Posterior cingulate gyrus (tissue), 11 donors: Measurements from ENCODE around the gene LYRM4.
A peak's percentile ranks its signal among the peaks of the same experiment; 100 is the strongest.

Experiments used
- DNase-seq, 10 donors: peaks; one replicate each; pipeline versions ENCODE4 v3.0.0 to v3.0.0-alpha.2; 2020 to 2021; ENCODE audit warnings: mixed read lengths in 3 of 10
- intact Hi-C: fragments of 100-400 bp; cut with DNase I; formaldehyde crosslinking; loops from one replicate; pipeline ENCODE4 v1.15.1; 2023

The LYRM4 gene

GRCh38 chr6:5247201-5247600 is 13.5 kb downstream of the LYRM4 start:
- intact Hi-C loops, result no loop called here
- DNase-seq, result no peak

- intact Hi-C loops, result no loop called here
- no peak for DNase-seq
Observed at GRCh38 chr6:5246141-5247097, 14.3 kb downstream of the LYRM4 start.

- intact Hi-C loops, result no loop called here
- DNase-seq, result no peak
Observed at GRCh38 chr6:5243069-5243468, 17.7 kb downstream of the LYRM4 start.

- DNase-seq, result no peak
- intact Hi-C loops, result no loop called here
Observed at GRCh38 chr6:5241252-5241651, 19.5 kb downstream of the LYRM4 start.

GRCh38 chr6:5238336-5238735 is 22.4 kb downstream of the LYRM4 start:
- intact Hi-C loops, result no loop called here
- no peak for DNase-seq

- DNase-seq, result no peak
- intact Hi-C loops, result no loop called here
Observed at GRCh38 chr6:5237805-5238204, 22.9 kb downstream of the LYRM4 start.

GRCh38 chr6:5235830-5236229 is 24.9 kb downstream of the LYRM4 start:
- intact Hi-C loops, result no loop called here

GRCh38 chr6:5234874-5235273 is 25.9 kb downstream of the LYRM4 start:
- intact Hi-C loops, result no loop called here
- no peak for DNase-seq

More at GRCh38 chr6:5235830-5236229, 24.9 kb downstream of the LYRM4 start:
- no peak for DNase-seq

GRCh38 chr6:5231289-5231688 is 29.5 kb downstream of the LYRM4 start:
- intact Hi-C loops, result no loop called here
- no peak for DNase-seq

GRCh38 chr6:5230081-5230480 is 30.7 kb downstream of the LYRM4 start:
- intact Hi-C loops, result no loop called here
- DNase-seq, result no peak

GRCh38 chr6:5229356-5229755 is 31.4 kb downstream of the LYRM4 start:
- DNase-seq, result no peak
- intact Hi-C loops, result no loop called here

GRCh38 chr6:5223309-5223708 is 37.4 kb downstream of the LYRM4 start:
- no peak for DNase-seq
- intact Hi-C loops, result no loop called here

- no peak for DNase-seq
- intact Hi-C loops, result no loop called here
Observed at GRCh38 chr6:5220443-5220842, 40.3 kb downstream of the LYRM4 start.

- DNase-seq, result no peak
- intact Hi-C loops, result no loop called here
Observed at GRCh38 chr6:5219011-5219691, 41.6 kb downstream of the LYRM4 start.

- intact Hi-C loops, result no loop called here
- no peak for DNase-seq
Observed at GRCh38 chr6:5217356-5217755, 43.4 kb downstream of the LYRM4 start.

GRCh38 chr6:5215799-5216198 is 45.0 kb downstream of the LYRM4 start:
- DNase-seq, result no peak
- intact Hi-C loops, result loop anchor here (1.0 kb wide), 1 partner anchor 187 kb away; no protein-coding TSS in a partner anchor

- intact Hi-C loops, result loop anchor here (1.0 kb wide), 1 partner anchor 187 kb away; no protein-coding TSS in a partner anchor
- DNase-seq, result no peak
Observed at GRCh38 chr6:5215159-5215558, 45.6 kb downstream of the LYRM4 start.

- DNase-seq, result peak; percentile 45 to 96 (median 63)
- intact Hi-C loops, result loop anchor here (1.0 to 5.0 kb wide), 3 partner anchors 38 to 188 kb away; no protein-coding TSS in a partner anchor
Observed at GRCh38 chr6:5214570-5215052, 46.1 kb downstream of the LYRM4 start.

GRCh38 chr6:5213836-5214235 is 46.9 kb downstream of the LYRM4 start:
- DNase-seq, result peak in 1 of 10 donors; percentile 16
- intact Hi-C loops, result loop anchor here (5.0 kb wide), 2 partner anchors 38 to 72 kb away; no protein-coding TSS in a partner anchor

GRCh38 chr6:5211492-5211891 is 49.3 kb downstream of the LYRM4 start:
- no peak for DNase-seq
- intact Hi-C loops, result loop anchor here (5.0 kb wide), 2 partner anchors 41 to 69 kb away; no protein-coding TSS in a partner anchor

- DNase-seq, result no peak
- intact Hi-C loops, result no loop called here
Observed at GRCh38 chr6:5208471-5208971, 52.2 kb downstream of the LYRM4 start.
